Measurements from ENCODE around the gene BPHL.
"Not testable (repeated sequence)": the region's sequence is repeated elsewhere in the genome, so short reads cannot be mapped to it uniquely, and the experiment has no call there.

Gene BPHL

GRCh38 chr6:3118353-3119039 is at the start of gene BPHL:
BPHL (plus strand) TSS chr6:3118711; CDS start chr6:3118741, 30 bp downstream.
- no peak for TF ChIP-seq CTCF (IDR thresholded peaks at IDR 0.05; ENCODE audit: low read depth, low read length)
- H3K4me3 ChIP-seq (ENCODE audit: low read depth, low read length): peak within 1 kb of the TSS; percentile 79

GRCh38 chr6:3071568-3071967 is 46.9 kb upstream of the BPHL start:
- no peak for TF ChIP-seq CTCF (IDR thresholded peaks at IDR 0.05; ENCODE audit: low read depth, low read length)

GRCh38 chr6:3072798-3073197 is 45.7 kb upstream of the BPHL start:
- TF ChIP-seq CTCF (IDR thresholded peaks at IDR 0.05; ENCODE audit: low read depth, low read length): no peak
- H3K4me3 ChIP-seq (ENCODE audit: low read depth, low read length): no peak overlapping the region

More at GRCh38 chr6:3071568-3071967, 46.9 kb upstream of the BPHL start:
- H3K4me3 ChIP-seq (ENCODE audit: low read depth, low read length): no peak overlapping the region

- H3K4me3 ChIP-seq (ENCODE audit: low read depth, low read length): no peak overlapping the region
- no peak for TF ChIP-seq CTCF (IDR thresholded peaks at IDR 0.05; ENCODE audit: low read depth, low read length)
Observed at GRCh38 chr6:3073382-3073781, 45.1 kb upstream of the BPHL start.

- TF ChIP-seq CTCF (IDR thresholded peaks at IDR 0.05; ENCODE audit: low read depth, low read length): no peak
- H3K4me3 ChIP-seq (ENCODE audit: low read depth, low read length): no peak overlapping the region
Observed at GRCh38 chr6:3075772-3076113, 42.8 kb upstream of the BPHL start.

GRCh38 chr6:3076320-3076719 is 42.2 kb upstream of the BPHL start:
- no peak for TF ChIP-seq CTCF (IDR thresholded peaks at IDR 0.05; ENCODE audit: low read depth, low read length)
- H3K4me3 ChIP-seq (ENCODE audit: low read depth, low read length): no peak overlapping the region

GRCh38 chr6:3077430-3077829 is 41.1 kb upstream of the BPHL start:
- TF ChIP-seq CTCF (IDR thresholded peaks at IDR 0.05; ENCODE audit: low read depth, low read length): no peak
- no peak overlapping the region for H3K4me3 ChIP-seq (ENCODE audit: low read depth, low read length)

GRCh38 chr6:3078952-3079351 is 39.6 kb upstream of the BPHL start:
- not testable (repeated sequence) for H3K4me3 ChIP-seq (ENCODE audit: low read depth, low read length)

Data from WI38 (cell line).